Smooth muscle cell of the pulmonary artery (primary cell): ENCODE measurements around the gene CARM1. TPM values are rescaled to one million over a fixed set of nuclear protein-coding genes. Genes with fewer than 3 reads are reported as not detected.

Experiments
- total RNA-seq: library from RNA; depleted of rRNA; stranded (reverse); fragments of >200 nt; gene quantifications from 2 replicates; pipeline ENCODE4 v1.2.3, GENCODE V29; 2014

The CARM1 gene
- total RNA-seq = 34.7 and 45.9 TPM in 2 replicates

DNA sequence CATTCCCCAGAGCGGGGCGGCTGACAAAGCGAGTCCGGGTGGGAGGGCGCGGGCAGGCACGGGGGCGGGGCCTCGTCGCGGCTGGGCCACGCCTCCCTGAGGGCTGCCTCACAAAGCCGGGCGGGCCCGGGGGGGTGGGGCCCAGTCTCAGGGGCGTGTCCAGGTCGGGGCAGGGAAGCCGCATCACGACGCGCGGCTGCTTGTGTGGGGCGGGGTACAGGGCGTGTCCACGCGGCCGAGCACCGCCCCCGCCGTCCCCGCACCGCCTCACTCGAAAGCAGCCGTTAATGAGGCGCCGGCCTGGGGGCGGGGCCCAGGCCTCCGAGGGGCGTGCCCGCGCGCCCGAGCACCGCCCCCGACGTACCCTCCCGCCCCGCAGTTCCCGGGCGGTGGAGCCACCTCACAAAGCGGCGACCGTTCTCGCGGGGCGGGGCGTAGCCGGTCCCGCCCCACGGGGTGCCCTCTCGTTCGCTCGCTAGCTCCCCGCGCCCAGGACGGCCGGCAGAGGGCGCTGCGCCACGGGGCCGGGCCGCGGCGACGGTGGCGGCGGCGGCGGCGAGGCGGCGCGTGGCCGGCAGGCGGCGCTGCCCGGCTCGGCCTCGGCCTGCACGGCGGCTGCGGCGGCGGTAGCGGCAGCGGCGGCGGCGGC, at the start of gene CARM1:
TSS of gene CARM1 (plus strand) at position 599 of the 649 bp plus-strand sequence. CDS start 150 bp downstream, outside the sequence.

DNA sequence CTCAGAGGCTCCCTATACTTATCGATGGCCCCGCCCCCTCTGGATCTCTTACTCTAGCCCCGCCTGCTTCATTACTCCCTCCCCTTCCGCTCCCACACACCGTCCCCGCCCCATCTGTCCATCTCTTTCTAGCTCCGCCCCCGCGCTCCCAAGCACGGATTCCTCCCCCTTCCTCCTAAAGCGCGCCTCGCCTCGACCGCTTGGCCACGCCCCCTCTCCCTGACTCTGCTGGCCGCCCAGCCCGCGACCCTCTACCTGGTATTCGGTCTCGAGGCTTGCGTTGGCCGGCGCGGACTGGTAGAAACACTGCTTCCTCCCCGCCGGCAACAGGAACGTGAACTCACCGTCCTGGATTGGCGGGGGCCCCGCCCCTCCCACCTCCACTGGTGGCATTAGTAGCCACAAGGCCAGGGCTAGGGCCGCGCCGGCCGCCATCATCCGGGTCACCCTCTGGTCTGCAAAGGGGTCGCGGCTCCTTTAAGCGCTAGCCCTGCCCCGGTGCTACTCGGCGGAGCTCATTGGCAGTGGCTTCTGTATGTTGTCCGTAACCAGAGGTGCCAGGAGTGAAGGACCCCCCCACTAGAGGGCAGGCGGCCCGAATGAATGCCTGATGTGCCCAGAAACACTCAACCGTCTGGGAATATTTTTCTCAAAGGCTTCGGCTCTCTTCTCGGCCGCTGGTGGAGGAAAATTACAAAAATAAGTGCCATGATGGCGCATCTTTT, 35.4 kb upstream of the CARM1 start, which contains the start of gene TMED1:
TSS of gene TMED1 (minus strand) at position 459 of the 725 bp plus-strand sequence. CDS start at position 438, 21 bp downstream.

DNA sequence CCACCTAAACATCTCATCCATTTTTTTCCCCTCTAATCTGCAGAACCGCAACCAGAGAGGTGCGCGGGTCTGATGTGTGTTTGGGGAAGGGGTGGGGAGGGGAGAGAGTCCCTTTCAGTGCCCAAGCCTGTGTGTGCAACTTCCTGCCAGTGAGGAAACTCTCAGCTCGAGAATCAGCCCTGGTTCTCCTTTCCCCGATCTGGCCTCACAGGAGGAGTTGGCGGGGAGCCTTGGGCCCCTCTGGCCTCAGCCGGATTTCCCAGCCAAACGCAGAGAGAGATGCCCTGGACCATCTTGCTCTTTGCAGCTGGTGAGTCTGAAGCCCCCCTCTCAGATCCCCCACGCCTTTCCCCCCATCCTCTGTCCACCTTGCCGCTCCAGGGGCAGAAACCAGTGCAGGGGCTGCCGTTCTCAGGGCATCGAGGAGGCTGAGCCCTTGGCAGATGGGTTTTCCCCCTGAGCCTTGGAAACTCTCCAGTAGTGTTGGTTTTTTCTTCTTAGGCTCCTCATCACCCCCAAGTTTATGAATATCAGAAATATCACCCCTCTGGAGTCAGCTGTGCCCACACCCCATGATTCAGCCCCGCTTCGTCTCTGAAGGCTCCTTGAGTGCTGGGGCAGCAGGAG, 23.0 kb upstream of the CARM1 start, which contains the start of gene C19orf38:
TSS of gene C19orf38 (plus strand) at position 186 of the 627 bp plus-strand sequence. CDS start at position 280, 94 bp downstream.

DNA sequence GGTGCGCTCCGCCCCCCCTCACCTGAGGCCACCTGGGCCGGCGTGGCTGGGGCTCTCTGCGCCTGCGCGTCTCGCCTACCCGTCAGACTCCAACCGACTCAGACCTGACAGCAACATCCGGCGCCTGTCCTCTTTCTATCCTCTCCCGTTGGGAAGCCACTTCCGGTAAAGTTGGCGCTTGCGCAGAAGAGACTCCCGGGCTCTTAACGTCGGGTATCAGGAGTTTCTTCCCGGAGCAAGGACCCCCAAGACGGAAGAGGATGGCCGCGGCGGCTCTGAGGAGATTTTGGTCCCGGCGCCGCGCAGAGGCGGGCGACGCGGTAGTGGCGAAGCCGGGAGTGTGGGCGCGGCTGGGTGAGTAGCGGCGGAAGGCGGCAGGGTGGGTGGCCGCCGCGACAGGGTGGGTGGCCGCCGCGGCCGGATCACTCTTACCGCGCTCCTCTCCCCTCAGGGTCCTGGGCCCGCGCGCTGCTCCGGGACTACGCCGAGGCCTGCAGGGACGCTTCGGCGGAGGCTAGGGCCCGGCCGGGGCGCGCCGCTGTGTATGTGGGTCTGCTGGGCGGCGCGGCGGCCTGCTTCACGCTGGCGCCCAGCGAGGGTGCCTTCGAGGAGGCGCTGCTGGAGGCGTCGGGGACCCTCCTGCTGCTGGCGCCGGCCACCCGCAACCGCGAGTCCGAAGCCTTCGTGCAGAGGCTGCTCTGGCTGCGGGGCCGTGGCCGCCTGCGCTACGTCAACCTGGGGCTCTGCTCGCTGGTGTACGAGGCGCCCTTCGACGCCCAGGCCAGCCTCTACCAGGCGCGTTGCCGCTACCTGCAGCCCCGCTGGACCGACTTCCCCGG, 57.4 kb downstream of the CARM1 start, which contains the start of the genes TIMM29 and YIPF2:
TSS of gene TIMM29 (plus strand) at position 249 of the 839 bp plus-strand sequence. CDS start at position 261, 12 bp downstream.
TSS of gene YIPF2 (minus strand) at position 77 of the 839 bp plus-strand sequence. CDS start 229 bp downstream, outside the sequence.

DNA sequence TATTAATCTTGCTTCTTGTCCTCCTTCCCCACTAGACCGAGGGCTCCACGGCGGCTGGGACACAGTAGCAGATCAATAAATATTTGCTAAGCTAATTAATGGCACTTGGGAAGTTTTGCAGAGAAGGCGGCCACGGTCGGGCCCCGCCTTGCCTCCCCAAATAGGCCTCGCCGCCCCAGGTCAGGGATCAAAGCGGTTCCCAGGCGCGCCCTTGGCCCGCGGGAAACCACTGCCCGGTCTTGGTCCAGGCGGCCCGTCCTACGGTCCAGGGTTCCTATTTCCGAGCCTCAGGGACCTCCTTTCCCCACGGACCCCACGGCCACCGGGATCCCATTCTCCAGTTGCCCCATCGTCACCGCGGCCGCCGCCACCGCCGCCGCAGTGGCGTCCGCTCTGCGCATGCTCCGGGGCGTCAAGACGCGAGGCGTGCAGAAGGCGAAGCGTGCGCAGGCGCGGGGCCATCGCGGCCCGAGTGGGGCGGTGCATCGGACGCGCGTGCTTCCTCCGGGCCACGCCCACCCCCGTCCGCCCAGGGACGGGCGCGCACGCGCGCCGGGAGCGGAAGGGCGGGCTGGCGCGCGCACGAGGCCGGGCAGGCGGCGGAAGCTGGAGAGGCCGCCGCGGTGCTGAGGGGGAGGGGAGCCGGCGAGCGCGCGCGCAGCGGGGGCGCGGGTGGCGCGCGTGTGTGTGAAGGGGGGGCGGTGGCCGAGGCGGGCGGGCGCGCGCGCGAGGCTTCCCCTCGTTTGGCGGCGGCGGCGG, 89.1 kb downstream of the CARM1 start, which contains the start of gene SMARCA4:
TSS of gene SMARCA4 (plus strand) at position 717 of the 759 bp plus-strand sequence. CDS start 23,122 bp downstream, outside the sequence.

Other genes starting within 250 kb of the CARM1 start
- gene SLC44A2, start 246.0 kb upstream of the CARM1 start, total RNA-seq = 97.8 and 132 TPM in 2 replicates
- 94.9 and 121 TPM in 2 replicates for gene ILF3, start 217.2 kb upstream of the CARM1 start, total RNA-seq
- gene QTRT1, start 170.1 kb upstream of the CARM1 start, total RNA-seq = 21.7 and 29.0 TPM in 2 replicates
- 104 and 122 TPM in 2 replicates for gene DNM2, start 153.5 kb upstream of the CARM1 start, total RNA-seq
- 42.0 and 48.8 TPM in 2 replicates for gene TMED1, start 35.3 kb upstream of the CARM1 start, total RNA-seq
- gene C19orf38, start 23.1 kb upstream of the CARM1 start, total RNA-seq = 0.65 and 0.86 TPM in 2 replicates
- 141 and 150 TPM in 2 replicates for gene YIPF2, start 57.1 kb downstream of the CARM1 start, total RNA-seq
- 25.5 and 31.5 TPM in 2 replicates for gene TIMM29, start 57.3 kb downstream of the CARM1 start, total RNA-seq
- gene SMARCA4, start 89.5 kb downstream of the CARM1 start, total RNA-seq = 78.0 and 161 TPM in 2 replicates
- gene LDLR, start 217.9 kb downstream of the CARM1 start, total RNA-seq = 189 and 321 TPM in 2 replicates